Astrocyte (in vitro differentiated cells and primary cell): ENCODE results near the gene TNFAIP1.

Experiments
- EZH2 ChIP-seq: IDR thresholded peaks from 2 replicates; pipeline ENCODE4 v1.6.1; 2012; ENCODE audit warnings: mild to moderate bottlenecking, low read length, inconsistent platforms; ENCODE audit not compliant: insufficient read depth
- TF ChIP-seq, protein P1 (sequence below): IDR thresholded peaks from 2 replicates; pipeline ENCODE4 v1.5.1; 2011; ENCODE audit warnings: low read depth, mild to moderate bottlenecking, inconsistent platforms, low read length, moderate library complexity; ENCODE audit not compliant: insufficient read depth

DNA sequence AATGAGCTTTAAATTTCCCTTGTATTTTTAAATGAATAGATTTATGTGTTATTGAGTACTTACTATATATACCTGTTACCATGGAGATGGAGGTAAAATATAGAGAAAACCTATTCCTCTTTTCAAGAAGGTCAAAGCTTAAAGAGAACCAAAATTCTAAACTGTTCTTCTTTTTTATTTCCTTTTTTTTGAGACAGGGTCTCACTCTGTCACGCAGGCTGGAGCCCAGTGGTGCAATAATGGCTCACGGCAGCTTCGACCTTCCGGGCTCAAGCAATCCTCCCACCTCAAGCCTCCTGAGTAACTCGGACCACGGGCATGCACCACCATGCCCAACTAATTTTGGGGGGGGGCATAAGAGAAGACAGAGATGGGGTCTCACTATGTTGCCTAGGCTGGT lies 41.6 kb upstream of the TNFAIP1 start:
- TF ChIP-seq, protein P1, sequence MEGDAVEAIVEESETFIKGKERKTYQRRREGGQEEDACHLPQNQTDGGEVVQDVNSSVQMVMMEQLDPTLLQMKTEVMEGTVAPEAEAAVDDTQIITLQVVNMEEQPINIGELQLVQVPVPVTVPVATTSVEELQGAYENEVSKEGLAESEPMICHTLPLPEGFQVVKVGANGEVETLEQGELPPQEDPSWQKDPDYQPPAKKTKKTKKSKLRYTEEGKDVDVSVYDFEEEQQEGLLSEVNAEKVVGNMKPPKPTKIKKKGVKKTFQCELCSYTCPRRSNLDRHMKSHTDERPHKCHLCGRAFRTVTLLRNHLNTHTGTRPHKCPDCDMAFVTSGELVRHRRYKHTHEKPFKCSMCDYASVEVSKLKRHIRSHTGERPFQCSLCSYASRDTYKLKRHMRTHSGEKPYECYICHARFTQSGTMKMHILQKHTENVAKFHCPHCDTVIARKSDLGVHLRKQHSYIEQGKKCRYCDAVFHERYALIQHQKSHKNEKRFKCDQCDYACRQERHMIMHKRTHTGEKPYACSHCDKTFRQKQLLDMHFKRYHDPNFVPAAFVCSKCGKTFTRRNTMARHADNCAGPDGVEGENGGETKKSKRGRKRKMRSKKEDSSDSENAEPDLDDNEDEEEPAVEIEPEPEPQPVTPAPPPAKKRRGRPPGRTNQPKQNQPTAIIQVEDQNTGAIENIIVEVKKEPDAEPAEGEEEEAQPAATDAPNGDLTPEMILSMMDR, result no peak
- no peak for TF ChIP-seq EZH2
